ES-I3 (cell line): ENCODE results near the gene HES5.

Experiments used
- H3K36me3 ChIP-seq: 2 replicates; pipeline ENCODE4 v1.6.1; 2013; ENCODE audit warnings: mild to moderate bottlenecking, low read length, control low read depth, moderate library complexity; ENCODE audit not compliant: insufficient read depth
- H3K4me1 ChIP-seq: 2 replicates; pipeline ENCODE4 v1.6.1; 2013; ENCODE audit warnings: mild to moderate bottlenecking, control low read depth, low read length; ENCODE audit not compliant: insufficient read depth
- H3K9ac ChIP-seq: 2 replicates; pipeline ENCODE4 v1.6.1; 2013; ENCODE audit warnings: low read depth, mild to moderate bottlenecking, low read length, moderate library complexity
- H3K9me3 ChIP-seq: 2 replicates; pipeline ENCODE4 v1.6.1; 2013; ENCODE audit warnings: mild to moderate bottlenecking, low read length, moderate library complexity; ENCODE audit not compliant: control insufficient read depth, insufficient read depth

HES5 gene

GRCh38 chr1:2535981-2536380 is 5.9 kb upstream of the HES5 start:
- Histone ChIP-seq H3K9ac (no peak overlapping the region), H3K4me1 (peaks cover 15% of the 10 kb centered on the region; the same call in 1 of the 2 replicates), H3K36me3 (no peaks in the 10 kb centered on the region), H3K9me3 (no peaks in the 10 kb centered on the region)

GRCh38 chr1:2535455-2535854 is 5.4 kb upstream of the HES5 start:
- Histone ChIP-seq H3K4me1 (peaks cover 15% of the 10 kb centered on the region; the same call in 1 of the 2 replicates), H3K36me3 (no peaks in the 10 kb centered on the region), H3K9me3 (no peaks in the 10 kb centered on the region), H3K9ac (no peak overlapping the region)

- Histone ChIP-seq H3K36me3 (no peaks in the 10 kb centered on the region), H3K9ac (no peak overlapping the region), H3K4me1 (peaks cover 15% of the 10 kb centered on the region; the same call in 1 of the 2 replicates), H3K9me3 (no peaks in the 10 kb centered on the region)
Measured at GRCh38 chr1:2534687-2535441, 4.8 kb upstream of the HES5 start.

- H3K9ac ChIP-seq, result no peak overlapping the region
- H3K36me3 ChIP-seq, result no peaks in the 10 kb centered on the region
- no peaks in the 10 kb centered on the region for H3K9me3 ChIP-seq
- peaks cover 15% of the 10 kb centered on the region; the same call in 1 of the 2 replicates for H3K4me1 ChIP-seq
Measured at GRCh38 chr1:2534315-2534686, 4.2 kb upstream of the HES5 start.

- Histone ChIP-seq H3K9me3 (no peaks in the 10 kb centered on the region), H3K36me3 (no peaks in the 10 kb centered on the region), H3K9ac (no peak overlapping the region)
Measured at GRCh38 chr1:2533365-2533764, 3.3 kb upstream of the HES5 start.

GRCh38 chr1:2532485-2533160 is 2.6 kb upstream of the HES5 start:
- peaks cover 21% of the 10 kb centered on the region; the same call in 1 of the 2 replicates for H3K4me1 ChIP-seq
- no peaks in the 10 kb centered on the region for H3K9me3 ChIP-seq
- no peaks in the 10 kb centered on the region for H3K36me3 ChIP-seq
- no peak overlapping the region for H3K9ac ChIP-seq

More at GRCh38 chr1:2533365-2533764, 3.3 kb upstream of the HES5 start:
- peaks cover 21% of the 10 kb centered on the region; the same call in 1 of the 2 replicates for H3K4me1 ChIP-seq

GRCh38 chr1:2530513-2531361 is 674 bp upstream of the HES5 start:
- H3K4me1 ChIP-seq, result peaks cover 25% of the 10 kb centered on the region; the same call in 1 of the 2 replicates
- peak overlapping the region; percentile 5; the same call in 1 of the 2 replicates for H3K9ac ChIP-seq
- no peaks in the 10 kb centered on the region for H3K9me3 ChIP-seq
- H3K36me3 ChIP-seq, result no peaks in the 10 kb centered on the region

GRCh38 chr1:2528966-2529783 is 888 bp downstream of the HES5 start:
- peaks cover 22% of the 10 kb centered on the region; the same call in 1 of the 2 replicates for H3K4me1 ChIP-seq
- no peaks in the 10 kb centered on the region for H3K36me3 ChIP-seq
- no peak overlapping the region for H3K9ac ChIP-seq
- H3K9me3 ChIP-seq, result no peaks in the 10 kb centered on the region

- Histone ChIP-seq H3K36me3 (no peaks in the 10 kb centered on the region), H3K9me3 (no peaks in the 10 kb centered on the region), H3K9ac (no peak overlapping the region), H3K4me1 (peaks cover 17% of the 10 kb centered on the region; the same call in 1 of the 2 replicates)
Measured at GRCh38 chr1:2528611-2528965, 1.5 kb downstream of the HES5 start.

GRCh38 chr1:2528016-2528415 is 2.0 kb downstream of the HES5 start:
- Histone ChIP-seq H3K9me3 (no peaks in the 10 kb centered on the region), H3K4me1 (peaks cover 17% of the 10 kb centered on the region; the same call in 1 of the 2 replicates), H3K36me3 (no peaks in the 10 kb centered on the region), H3K9ac (no peak overlapping the region)

- Histone ChIP-seq H3K4me1 (peaks cover 17% of the 10 kb centered on the region; the same call in 1 of the 2 replicates), H3K9ac (no peak overlapping the region), H3K9me3 (no peaks in the 10 kb centered on the region), H3K36me3 (no peaks in the 10 kb centered on the region)
Measured at GRCh38 chr1:2527556-2527860, 2.6 kb downstream of the HES5 start.

GRCh38 chr1:2526824-2527555 is 3.1 kb downstream of the HES5 start:
- H3K4me1 ChIP-seq, result peaks cover 17% of the 10 kb centered on the region; the same call in 1 of the 2 replicates
- H3K9me3 ChIP-seq, result no peaks in the 10 kb centered on the region
- H3K9ac ChIP-seq, result no peak overlapping the region
- H3K36me3 ChIP-seq, result no peaks in the 10 kb centered on the region
